ENCODE results near the gene ZFYVE9.

Gene ZFYVE9

GRCh38 chr1:52268372-52268771, 126.5 kb downstream of the ZFYVE9 start:
- H3K4me3 ChIP-seq (replicated peaks; ENCODE audit: low read depth, low read length) = no peak overlapping the region
- DNase-seq (ENCODE audit: extremely low read depth, low read depth) = no peak
- no peak for TF ChIP-seq CTCF (IDR thresholded peaks at IDR 0.05; ENCODE audit: low read depth, low read length, missing control alignments)

DNA sequence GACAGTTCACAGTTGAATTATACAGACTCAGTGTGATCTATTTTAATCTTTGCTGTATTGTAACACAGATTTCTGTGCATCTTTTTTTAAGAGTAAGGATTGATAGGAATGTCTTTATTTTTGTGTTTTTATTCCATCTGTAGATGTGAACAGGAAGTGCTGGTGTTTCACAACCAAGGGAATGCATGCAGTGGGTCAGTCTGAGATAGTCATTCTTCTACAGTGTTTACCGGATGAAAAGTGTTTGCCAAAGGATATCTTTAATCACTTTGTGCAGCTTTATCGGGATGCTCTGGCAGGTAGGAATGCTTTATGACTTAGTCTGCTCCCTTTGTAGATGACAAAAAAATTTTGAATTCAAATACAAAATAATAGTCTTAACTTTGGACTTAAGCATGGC, 139.6 kb downstream of the ZFYVE9 start:
- TF ChIP-seq CTCF (IDR thresholded peaks at IDR 0.05; ENCODE audit: low read depth, low read length, missing control alignments) = no peak

GRCh38 chr1:52288286-52288685, 146.4 kb downstream of the ZFYVE9 start:
- DNase-seq (ENCODE audit: extremely low read depth, low read depth) = no peak
- TF ChIP-seq CTCF (IDR thresholded peaks at IDR 0.05; ENCODE audit: low read depth, low read length, missing control alignments) = no peak
- H3K4me3 ChIP-seq (replicated peaks; ENCODE audit: low read depth, low read length) = no peak overlapping the region

More for the DNA sequence above, 139.6 kb downstream of the ZFYVE9 start:
- no peak for DNase-seq (ENCODE audit: extremely low read depth, low read depth)
- no peak overlapping the region for H3K4me3 ChIP-seq (replicated peaks; ENCODE audit: low read depth, low read length)

GRCh38 chr1:52294580-52294979, 152.7 kb downstream of the ZFYVE9 start:
- DNase-seq (ENCODE audit: extremely low read depth, low read depth) = no peak
- TF ChIP-seq CTCF (IDR thresholded peaks at IDR 0.05; ENCODE audit: low read depth, low read length, missing control alignments) = no peak
- no peak overlapping the region for H3K4me3 ChIP-seq (replicated peaks; ENCODE audit: low read depth, low read length)

DNA sequence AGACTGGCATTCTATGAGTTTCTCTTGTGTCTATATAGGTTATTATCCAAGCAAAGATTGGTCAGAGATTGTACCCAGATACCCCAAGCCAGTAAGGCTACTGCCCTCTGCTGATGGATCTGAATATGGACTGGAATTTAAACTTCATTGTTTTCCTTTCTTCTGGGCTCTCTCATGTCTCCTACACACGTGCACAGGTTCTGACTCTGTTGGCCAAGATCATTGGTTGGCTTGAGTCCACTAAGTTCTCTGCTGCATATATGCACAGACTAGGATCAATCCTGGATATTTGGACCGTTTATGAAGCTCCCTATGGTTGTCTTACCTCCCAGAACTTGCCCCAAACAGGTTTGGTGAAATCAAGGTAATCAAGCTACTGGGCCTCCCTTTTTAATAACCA, 154.5 kb downstream of the ZFYVE9 start:
- DNase-seq (ENCODE audit: extremely low read depth, low read depth) = peak; percentile 36
- TF ChIP-seq CTCF (IDR thresholded peaks at IDR 0.05; ENCODE audit: low read depth, low read length, missing control alignments) = peak; percentile 64
- no peak overlapping the region for H3K4me3 ChIP-seq (replicated peaks; ENCODE audit: low read depth, low read length)

DNA sequence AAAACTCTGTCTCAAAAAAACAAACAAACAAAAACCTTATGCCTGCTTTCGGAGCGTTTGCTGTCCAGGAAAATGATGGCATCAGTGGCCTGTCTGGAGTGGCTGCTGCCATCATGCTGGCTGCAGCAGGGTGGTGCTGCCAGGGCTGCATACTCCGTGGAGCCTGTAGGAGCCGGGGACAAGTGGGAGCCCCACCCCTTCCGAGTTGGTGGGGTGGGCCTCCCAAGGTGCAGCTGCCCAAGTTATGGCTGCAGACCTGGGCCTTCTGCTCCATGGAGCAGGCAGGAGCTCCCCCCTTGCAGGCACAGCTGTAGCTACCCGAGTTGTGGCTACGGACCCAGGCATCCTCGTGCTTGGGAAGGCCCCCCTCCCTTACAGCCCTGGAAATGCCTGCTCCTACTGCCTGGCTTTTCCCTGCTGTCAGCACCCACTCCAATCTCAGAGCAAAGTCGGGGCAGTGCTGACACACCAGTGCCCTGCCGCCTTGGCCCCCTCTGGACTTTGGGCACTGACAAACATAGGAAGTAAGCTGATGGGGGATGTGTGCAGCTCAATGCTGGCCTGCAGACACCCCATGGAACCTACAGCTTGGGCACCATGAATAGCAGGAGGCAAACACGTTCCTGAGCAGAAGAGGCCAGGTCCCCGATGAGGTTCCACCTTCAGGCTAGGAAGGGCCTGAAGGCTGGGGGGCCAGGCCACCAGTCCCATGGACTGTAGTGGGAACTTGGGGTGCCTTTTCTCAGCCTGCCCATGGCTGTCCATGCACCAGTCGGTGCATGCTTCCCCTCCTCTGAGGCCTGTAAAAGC, 163.7 kb downstream of the ZFYVE9 start:
- TF ChIP-seq CTCF (IDR thresholded peaks at IDR 0.05; ENCODE audit: low read depth, low read length, missing control alignments) = no peak
- no peak for DNase-seq (ENCODE audit: extremely low read depth, low read depth)
- H3K4me3 ChIP-seq (replicated peaks; ENCODE audit: low read depth, low read length) = no peak overlapping the region
